GM18526 (cell line): ENCODE data around the gene CFP.

Source experiments
- POLR2A ChIP-seq: IDR thresholded peaks from 3 replicates; pipeline ENCODE4 v1.6.1; 2011; ENCODE audit not compliant: insufficient read length; ENCODE audit errors: extremely low read depth

CFP gene

GRCh38 chrX:47573341-47574075, 56.2 kb downstream of the CFP start:
- TF ChIP-seq POLR2A = no peak
